ENCODE results near the gene VAC14. TPM values are rescaled to one million over a fixed set of nuclear protein-coding genes. Genes with fewer than 3 reads are reported as not detected.

VAC14 gene
- total and polyA plus RNA-seq, 2 of the 8 experiments (the other 6 are each of a cell fraction or from before 2014, with no cell fraction given), result 56.0 to 108 TPM

GRCh38 chr16:70662991-70663523, 137.9 kb downstream of the VAC14 start:
- TF ChIP-seq PHF8 (conservative IDR thresholded peaks at IDR 0.05; ENCODE audit: low read depth, low read length) (no peak), TAF1 (IDR thresholded peaks at IDR 0.05; ENCODE audit: low read depth, low read length) (no peak), RBBP5 (IDR thresholded peaks at IDR 0.05; ENCODE audit: borderline replicate concordance, low read depth, low read length) (no peak), TCF12 (IDR thresholded peaks at IDR 0.05; ENCODE audit: low read depth, low read length) (no peak), ATF2 (IDR thresholded peaks at IDR 0.05; ENCODE audit: low read length) (no peak)
- Histone ChIP-seq H3K4me1 (replicated peaks in 1 of 4; ENCODE audit: control insufficient read depth in 3 of 4, insufficient read depth in 4 of 4, low read length in 3 of 4) (peaks cover 0 to 14% (median 7%) of the 10 kb centered on the region in 4 experiments; a peak in 6 of 7 replicates), H2BK12ac (ENCODE audit: low read depth, low read length) (no peak overlapping the region), H3K14ac (ENCODE audit: insufficient read length) (no peak overlapping the region), H3K9me3 (ENCODE audit: insufficient read depth in 2 of 2, low read depth in 1 of 2, low read length in 1 of 2) (no peaks in the 10 kb centered on the region), H3K56ac (replicated peaks; ENCODE audit: insufficient read length, low read depth, low read length) (no peak overlapping the region), H3K4ac (replicated peaks; ENCODE audit: insufficient read length, low read depth, low read length) (no peak overlapping the region), H3K79me1 (ENCODE audit: low read depth, low read length) (no peaks in the 10 kb centered on the region), H3K79me2 (ENCODE audit: control insufficient read depth in 1 of 2, insufficient read depth in 2 of 2, low read length in 2 of 2) (no peaks in the 10 kb centered on the region), H4K20me1 (replicated peaks in 1 of 2; ENCODE audit: control insufficient read depth in 1 of 2, insufficient read depth in 2 of 2, low read length in 2 of 2) (peaks cover 0 to 3% of the 10 kb centered on the region in 2 experiments), H2BK15ac (ENCODE audit: low read length) (no peak overlapping the region), H3K36me3 (ENCODE audit: control insufficient read depth in 2 of 4, insufficient read depth in 4 of 4, low read length in 3 of 4) (peaks cover 0 to 13% (median 0%) of the 10 kb centered on the region in 4 experiments; a peak in 4 of 8 replicates), H2BK5ac (ENCODE audit: low read depth, low read length) (no peak overlapping the region), H2AFZ (ENCODE audit: low read length) (no peak overlapping the region), H2BK20ac (ENCODE audit: low read length) (no peak overlapping the region), H3K4me2 (ENCODE audit: insufficient read depth in 1 of 2, low read depth in 2 of 2, low read length in 2 of 2) (no peak overlapping the region), H2AK5ac (ENCODE audit: low read depth, low read length) (no peak overlapping the region), H4K5ac (ENCODE audit: insufficient read length, low read depth, low read length) (no peak overlapping the region), H4K91ac (replicated peaks; ENCODE audit: insufficient read length, low read length) (no peak overlapping the region), H3K23ac (ENCODE audit: insufficient read length) (no peak overlapping the region), H3K4me3 (ENCODE audit: extremely low read depth in 1 of 4, insufficient read depth in 2 of 4, low read depth in 3 of 4, low read length in 4 of 4) (no peak overlapping the region), H3K23me2 (ENCODE audit: low read depth, low read length) (no peaks in the 10 kb centered on the region), H4K8ac (ENCODE audit: extremely low read depth, insufficient read depth, low read length) (no peak overlapping the region), H3K18ac (ENCODE audit: extremely low read depth, low read length) (no peak overlapping the region), H3K27ac (ENCODE audit: low read depth, low read length) (no peak overlapping the region), H2BK120ac (replicated peaks; ENCODE audit: low read depth, low read length) (no peak overlapping the region), H3K9ac (replicated peaks in 1 of 4; ENCODE audit: extremely low read depth in 1 of 4, low read depth in 3 of 4, low read length in 3 of 4) (no peak overlapping the region), H3K27me3 (replicated peaks in 1 of 4; ENCODE audit: control insufficient read depth in 3 of 4, extremely low read depth in 1 of 4, insufficient read depth in 3 of 4, low read length in 3 of 4) (no peaks in the 10 kb centered on the region)
- no peak for DNase-seq (ENCODE audit: low read depth in 1 of 2, low spot score in 2 of 2)
- POLR2A ChIA-PET (ENCODE audit: partially characterized antibody), result interaction anchor here (1.1 to 1.7 kb wide), 3 partner anchors 48 to 91 kb away, joined by 3 to 8 read pairs (median 3); no protein-coding TSS in a partner anchor
- 100% methylated on average over 1 of the region's 13 CpGs; no CpG with 5 or more reads in 1 of the 2 experiments for WGBS, 2 experiments (ENCODE audit: extremely low coverage in 1 of 2, insufficient coverage in 1 of 2, insufficient read length in 1 of 2, insufficient replicate concordance in 2 of 2, low coverage in 1 of 2, low lambda C conversion rate in 2 of 2, missing lambda C conversion rate in 1 of 2)
- CTCF ChIA-PET (ENCODE audit: partially characterized antibody), result interaction anchor here (0.5 to 2.6 kb wide), 4 partner anchors 10 to 114 kb away, joined by 3 to 12 read pairs (median 5); no protein-coding TSS in a partner anchor
- no peak for FAIRE-seq
